H9 (cell line): ENCODE measurements around the gene GNAO1. TPM values are rescaled to one million over a fixed set of nuclear protein-coding genes. Genes with fewer than 3 reads are reported as not detected.

Source experiments
- DNase-seq: peaks from one replicate; pipeline ENCODE4 v3.0.0-alpha.2; 2017
- H2AFZ ChIP-seq: one replicate; pipeline ENCODE4 v1.6.1; 2013; ENCODE audit warnings: mild to moderate bottlenecking, low read length, control low read depth, moderate library complexity
- H2AK5ac ChIP-seq: 2 replicates; pipeline ENCODE4 v1.6.1; 2013; ENCODE audit warnings: low read length, control low read depth, mixed read lengths; ENCODE audit not compliant: insufficient read length
- H2BK120ac ChIP-seq: one replicate; pipeline ENCODE4 v1.6.1; 2013; ENCODE audit warnings: low read depth, mild to moderate bottlenecking, low read length, control low read depth, inconsistent platforms; ENCODE audit not compliant: poor library complexity, severe bottlenecking
- H2BK12ac ChIP-seq: 2 replicates; pipeline ENCODE4 v1.6.1; 2013; ENCODE audit warnings: low read length, control low read depth, mixed read lengths, low read depth; ENCODE audit not compliant: insufficient read length
- H2BK15ac ChIP-seq: 2 replicates; pipeline ENCODE4 v1.6.1; 2013; ENCODE audit warnings: low read depth, low read length, control low read depth
- H2BK20ac ChIP-seq: one replicate; pipeline ENCODE4 v1.6.1; 2013; ENCODE audit warnings: low read depth, mild to moderate bottlenecking, low read length, control low read depth, inconsistent platforms; ENCODE audit not compliant: poor library complexity, severe bottlenecking
- H2BK5ac ChIP-seq: 2 replicates; pipeline ENCODE4 v1.6.1; 2013; ENCODE audit warnings: low read length, control low read depth, mixed read lengths; ENCODE audit not compliant: insufficient read length
- H3K14ac ChIP-seq: 2 replicates; pipeline ENCODE4 v1.6.1; 2013; ENCODE audit warnings: low read length, control low read depth; ENCODE audit not compliant: insufficient read depth
- H3K18ac ChIP-seq: 2 replicates; pipeline ENCODE4 v1.6.1; 2013; ENCODE audit warnings: low read depth, mild to moderate bottlenecking, mixed read lengths, low read length, control low read depth; ENCODE audit not compliant: insufficient read length
- H3K23ac ChIP-seq: 2 replicates; pipeline ENCODE4 v1.6.1; 2013; ENCODE audit warnings: low read length, control low read depth, mixed read lengths, low read depth; ENCODE audit not compliant: insufficient read length
- H3K23me2 ChIP-seq: 2 replicates; pipeline ENCODE4 v1.6.1; 2013; ENCODE audit warnings: low read depth, mild to moderate bottlenecking, mixed read lengths, low read length, control low read depth; ENCODE audit not compliant: insufficient read length, poor library complexity, severe bottlenecking
- H3K27ac ChIP-seq: 2 replicates; pipeline ENCODE4 v1.5.1; 2013; ENCODE audit warnings: low read length, control low read depth, mixed read lengths, low read depth; ENCODE audit not compliant: insufficient read length
- H3K27me3 ChIP-seq: 2 replicates; pipeline ENCODE4 v1.6.1; 2013; ENCODE audit warnings: low read length, control low read depth, inconsistent platforms; ENCODE audit not compliant: insufficient read depth
- H3K4ac ChIP-seq: 2 replicates; pipeline ENCODE4 v1.6.1; 2013; ENCODE audit warnings: low read depth, mild to moderate bottlenecking, control low read depth, inconsistent platforms, low read length, moderate library complexity
- H3K4me1 ChIP-seq: 2 replicates; pipeline ENCODE4 v1.6.1; 2013; ENCODE audit warnings: low read length, control low read depth, inconsistent platforms; ENCODE audit not compliant: insufficient read depth
- H3K4me2 ChIP-seq: 2 replicates; pipeline ENCODE4 v1.6.1; 2013; ENCODE audit warnings: low read length, control low read depth, mixed read lengths; ENCODE audit not compliant: insufficient read length, insufficient read depth
- H3K56ac ChIP-seq: 2 replicates; pipeline ENCODE4 v1.6.1; 2013; ENCODE audit warnings: low read depth, mild to moderate bottlenecking, mixed read lengths, low read length, control low read depth; ENCODE audit not compliant: insufficient read length
- H3K79me1 ChIP-seq: 2 replicates; pipeline ENCODE4 v1.6.1; 2013; ENCODE audit warnings: low read depth, mild to moderate bottlenecking, moderate library complexity, low read length, control low read depth, inconsistent platforms; ENCODE audit not compliant: insufficient read depth, poor library complexity, severe bottlenecking
- H3K79me2 ChIP-seq: 2 replicates; pipeline ENCODE4 v1.6.1; 2013; ENCODE audit warnings: low read length, control low read depth, inconsistent platforms; ENCODE audit not compliant: insufficient read depth
- H3K9ac ChIP-seq: 2 replicates; pipeline ENCODE4 v1.6.1; 2013; ENCODE audit warnings: low read length, control low read depth, mixed read lengths; ENCODE audit not compliant: insufficient read length; ENCODE audit errors: extremely low read depth
- H3K9me3 ChIP-seq: one replicate; pipeline ENCODE4 v1.6.1; 2013; ENCODE audit warnings: low read depth, low read length, inconsistent platforms; ENCODE audit not compliant: control insufficient read depth
- H3T11ph ChIP-seq: one replicate; pipeline ENCODE4 v1.6.1; 2013; ENCODE audit warnings: mild to moderate bottlenecking, low read length, control low read depth, inconsistent platforms
- H4K20me1 ChIP-seq: one replicate; pipeline ENCODE4 v1.6.1; 2013; ENCODE audit not compliant: control insufficient read depth, insufficient read length, insufficient read depth
- H4K5ac ChIP-seq: 2 replicates; pipeline ENCODE4 v1.6.1; 2013; ENCODE audit warnings: low read depth, mild to moderate bottlenecking, mixed read lengths, low read length, control low read depth; ENCODE audit not compliant: insufficient read length
- H4K8ac ChIP-seq: replicated peaks from 2 replicates; pipeline ENCODE4 v1.6.1; 2013; ENCODE audit warnings: low read length, control low read depth, mixed read lengths, low read depth; ENCODE audit not compliant: insufficient read length
- H4K91ac ChIP-seq: 2 replicates; pipeline ENCODE4 v1.6.1; 2013; ENCODE audit warnings: low read depth, mild to moderate bottlenecking, moderate library complexity, mixed read lengths, low read length, control low read depth; ENCODE audit not compliant: insufficient read length
- H3K27ac Mint-ChIP-seq, 3 experiments: 2 replicates in 2 of 3; 3 replicates in 1 of 3; pipeline ENCODE4 v1.8.0; 2020 to 2021; ENCODE audit warnings: mixed read lengths in 3 of 3, mild to moderate bottlenecking in 1 of 3, moderate library complexity in 1 of 3
- H3K27me3 Mint-ChIP-seq: 2 replicates; pipeline ENCODE4 v1.8.0; 2021; ENCODE audit warnings: low read depth, mild to moderate bottlenecking, moderate library complexity, mixed read lengths
- H3K36me3 Mint-ChIP-seq, 3 experiments: 2 replicates in 2 of 3; 3 replicates in 1 of 3; pipeline ENCODE4 v1.8.0; 2020 to 2021; ENCODE audit warnings: low read depth in 3 of 3, mixed read lengths in 3 of 3; ENCODE audit not compliant: insufficient read depth in 1 of 3
- H3K4me1 Mint-ChIP-seq, 2 experiments: 2 replicates each; pipeline ENCODE4 v1.8.0; 2020; ENCODE audit warnings: mixed read lengths in 2 of 2
- H3K4me3 Mint-ChIP-seq, 2 experiments: 2 replicates in 1 of 2; 3 replicates in 1 of 2; pipeline ENCODE4 v1.8.0; 2020 to 2021; ENCODE audit warnings: mild to moderate bottlenecking in 2 of 2, mixed read lengths in 2 of 2, moderate library complexity in 1 of 2
- H3K9me3 Mint-ChIP-seq, 2 experiments: 2 replicates in 1 of 2; 3 replicates in 1 of 2; pipeline ENCODE4 v1.8.0; 2020; ENCODE audit warnings: mild to moderate bottlenecking in 2 of 2, mixed read lengths in 2 of 2, moderate library complexity in 1 of 2
- WGBS: extraction: QIAGEN DNeasy Blood & Tissue Kit; methylation state at CpG from one replicate; pipeline ENCODE4 v1.1.7; 2013; ENCODE audit warnings: missing lambda C conversion rate, low lambda C conversion rate, mixed read lengths; ENCODE audit not compliant: insufficient read length; ENCODE audit errors: extremely low coverage; 5-methylcytosine and 5-hydroxymethylcytosine counted together
- total RNA-seq: library from RNA; stranded (reverse); gene quantifications from 2 replicates; pipeline ENCODE4 v1.2.1, GENCODE V29; 2021
- TF ChIP-seq, protein P1 (sequence below): fragments of 200-600 bp; sonication (generic); conservative IDR thresholded peaks from 3 replicates; pipeline ENCODE4 v1.8.0; 2021; ENCODE audit warnings: antibody characterized with exemption, mild to moderate bottlenecking

Gene GNAO1
- total RNA-seq, 1 experiment from 2014 or later, result 16.9 TPM

DNA sequence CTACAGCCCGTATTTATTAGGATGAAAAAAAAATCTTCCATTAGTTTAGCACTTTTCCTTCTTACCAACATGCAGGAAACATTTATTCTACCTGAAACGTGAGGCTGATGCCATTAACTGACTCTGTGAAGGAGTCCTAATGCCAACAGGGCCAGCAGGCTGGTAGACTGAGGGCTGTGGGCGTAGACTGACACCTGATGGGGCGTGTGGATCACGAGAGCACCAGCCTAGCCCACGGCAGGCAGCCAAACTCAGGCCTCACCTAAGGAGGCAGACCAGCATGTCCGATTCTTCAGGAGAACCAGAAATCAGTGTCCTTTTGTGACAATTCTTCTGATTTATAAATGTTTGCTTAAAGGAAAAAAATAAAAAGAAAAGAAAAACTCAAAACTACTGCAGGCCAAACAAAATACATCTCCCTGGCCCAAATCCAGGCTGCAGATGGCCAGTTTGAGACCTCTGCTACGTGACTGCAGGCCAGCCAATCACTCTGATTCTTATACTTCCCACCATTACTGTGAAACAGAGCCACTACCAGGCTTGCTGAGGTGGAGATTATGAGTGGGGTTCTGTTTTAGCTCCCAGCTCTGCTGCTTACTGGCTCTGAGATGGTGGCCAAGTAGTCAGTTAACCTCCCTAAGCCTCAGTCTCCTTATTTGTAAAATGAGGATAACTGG is 66.5 kb downstream of the GNAO1 start:
- Histone ChIP-seq H2BK15ac (no peak overlapping the region), H3K4ac (no peak overlapping the region), H3K14ac (no peak overlapping the region), H2AK5ac (no peak overlapping the region), H3K56ac (no peak overlapping the region), H3K27ac (no peak overlapping the region), H3T11ph (no peak overlapping the region), H4K5ac (no peak overlapping the region), H3K4me2 (no peak overlapping the region), H4K20me1 (no peaks in the 10 kb centered on the region), H3K79me1 (no peaks in the 10 kb centered on the region), H2BK12ac (no peak overlapping the region), H2BK20ac (no peak overlapping the region), H3K9ac (no peak overlapping the region), H3K18ac (no peak overlapping the region), H4K8ac (no peak overlapping the region), H3K79me2 (no peaks in the 10 kb centered on the region), H2BK120ac (no peak overlapping the region), H2AFZ (no peak overlapping the region), H2BK5ac (no peak overlapping the region), H3K23me2 (no peaks in the 10 kb centered on the region), H3K23ac (no peak overlapping the region), H3K27me3 (no peaks in the 10 kb centered on the region), H4K91ac (no peak overlapping the region), H3K9me3 (no peaks in the 10 kb centered on the region), H3K4me1 (no peaks in the 10 kb centered on the region)
- no peak for DNase-seq
- WGBS, result no CpG with 5 or more reads among the region's 8 CpGs
- Mint-ChIP-seq H3K9me3 (no peaks in the 10 kb centered on the region), H3K27ac (no peak overlapping the region), H3K4me1 (peaks cover 0 to 6% of the 10 kb centered on the region in 2 experiments), H3K36me3 (no peaks in the 10 kb centered on the region), H3K27me3 (no peaks in the 10 kb centered on the region), H3K4me3 (no peak overlapping the region)
- TF ChIP-seq, protein P1, sequence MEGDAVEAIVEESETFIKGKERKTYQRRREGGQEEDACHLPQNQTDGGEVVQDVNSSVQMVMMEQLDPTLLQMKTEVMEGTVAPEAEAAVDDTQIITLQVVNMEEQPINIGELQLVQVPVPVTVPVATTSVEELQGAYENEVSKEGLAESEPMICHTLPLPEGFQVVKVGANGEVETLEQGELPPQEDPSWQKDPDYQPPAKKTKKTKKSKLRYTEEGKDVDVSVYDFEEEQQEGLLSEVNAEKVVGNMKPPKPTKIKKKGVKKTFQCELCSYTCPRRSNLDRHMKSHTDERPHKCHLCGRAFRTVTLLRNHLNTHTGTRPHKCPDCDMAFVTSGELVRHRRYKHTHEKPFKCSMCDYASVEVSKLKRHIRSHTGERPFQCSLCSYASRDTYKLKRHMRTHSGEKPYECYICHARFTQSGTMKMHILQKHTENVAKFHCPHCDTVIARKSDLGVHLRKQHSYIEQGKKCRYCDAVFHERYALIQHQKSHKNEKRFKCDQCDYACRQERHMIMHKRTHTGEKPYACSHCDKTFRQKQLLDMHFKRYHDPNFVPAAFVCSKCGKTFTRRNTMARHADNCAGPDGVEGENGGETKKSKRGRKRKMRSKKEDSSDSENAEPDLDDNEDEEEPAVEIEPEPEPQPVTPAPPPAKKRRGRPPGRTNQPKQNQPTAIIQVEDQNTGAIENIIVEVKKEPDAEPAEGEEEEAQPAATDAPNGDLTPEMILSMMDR, result no peak
